ENCODE results near the gene LIX1. TPM values are rescaled to one million over a fixed set of nuclear protein-coding genes. Genes with fewer than 3 reads are reported as not detected.
"Not testable (repeated sequence)": the region's sequence is repeated elsewhere in the genome, so short reads cannot be mapped to it uniquely, and the experiment has no call there.

LIX1 gene
- total RNA-seq, 1 experiment from 2014 or later: not detected

GRCh38 chr5:97183100-97183929, 40.9 kb upstream of the LIX1 start, which contains the start of gene RIOK2:
Gene RIOK2 (minus strand): TSS chr5:97183247. CDS start chr5:97183191, 56 bp downstream.
- intact Hi-C loops (cut with micrococcal nuclease): loop anchor here (1.0 to 10.0 kb wide), 3 partner anchors 1585 to 1641 kb away; partner anchors contain the start of gene RGMB
- Mint-ChIP-seq H3K4me3 (ENCODE audit: unreplicated experiment) (peak within 1 kb of the TSS; percentile 77), H3K27me3 (ENCODE audit: insufficient read depth, unreplicated experiment) (no peaks in the 10 kb centered on the region), H3K36me3 (ENCODE audit: insufficient read depth, unreplicated experiment) (peaks cover 31% of the 10 kb centered on the region), H3K9me3 (ENCODE audit: unreplicated experiment) (no peaks in the 10 kb centered on the region), H3K27ac (ENCODE audit: low read depth, unreplicated experiment) (peak within 1 kb of the TSS; percentile 100), H3K4me1 (ENCODE audit: insufficient read depth, unreplicated experiment) (peaks cover 35% of the 10 kb centered on the region)
- BruUV-seq (replicated peaks): no TSS peak
- POLR2A ChIA-PET: interaction anchor here (0.6 to 3.6 kb wide), 14 partner anchors 9 to 1741 kb away, joined by 3 to 21 read pairs (median 3); partner anchors contain the start of gene ERAP1
- peak; percentile 97 for DNase-seq (ENCODE audit: unreplicated experiment)
- no peak for TF ChIP-seq CTCF (IDR thresholded peaks at IDR 0.05; ENCODE audit: unreplicated experiment)
- CTCF ChIA-PET: interaction anchor here (0.6 to 1.6 kb wide), 6 partner anchors 9 to 1752 kb away, joined by 3 to 5 read pairs (median 4); no protein-coding TSS in a partner anchor

GRCh38 chr5:97182571-97183099, 40.2 kb upstream of the LIX1 start:
- H3K36me3 Mint-ChIP-seq (ENCODE audit: insufficient read depth, unreplicated experiment): peaks cover 38% of the 10 kb centered on the region
- CTCF ChIA-PET: interaction anchor here (0.9 to 1.6 kb wide), 5 partner anchors 17 to 1645 kb away, joined by 3 to 6 read pairs (median 4); no protein-coding TSS in a partner anchor
- peak; percentile 7 for DNase-seq (ENCODE audit: unreplicated experiment)
- peak overlapping the region; percentile 100 for H3K27ac Mint-ChIP-seq (ENCODE audit: low read depth, unreplicated experiment)
- TF ChIP-seq CTCF (IDR thresholded peaks at IDR 0.05; ENCODE audit: unreplicated experiment): no peak
- H3K27me3 Mint-ChIP-seq (ENCODE audit: insufficient read depth, unreplicated experiment): no peaks in the 10 kb centered on the region
- H3K4me3 Mint-ChIP-seq (ENCODE audit: unreplicated experiment): peak overlapping the region; percentile 77
- BruUV-seq (replicated peaks): TSS peak; percentile 74
- intact Hi-C loops (cut with micrococcal nuclease): loop anchor here (1.0 to 10.0 kb wide), 4 partner anchors 352 to 1642 kb away; partner anchors contain the start of gene RGMB
- H3K9me3 Mint-ChIP-seq (ENCODE audit: unreplicated experiment): no peaks in the 10 kb centered on the region
- POLR2A ChIA-PET: interaction anchor here (0.6 to 3.6 kb wide), 10 partner anchors 9 to 1796 kb away, joined by 3 to 21 read pairs (median 3); partner anchors contain the start of gene ERAP1
- H3K4me1 Mint-ChIP-seq (ENCODE audit: insufficient read depth, unreplicated experiment): peaks cover 35% of the 10 kb centered on the region

GRCh38 chr5:97181856-97182545, 39.6 kb upstream of the LIX1 start:
- intact Hi-C loops (cut with micrococcal nuclease): loop anchor here (1.0 to 10.0 kb wide), 3 partner anchors 352 to 1643 kb away; partner anchors contain the start of gene RGMB
- Mint-ChIP-seq H3K4me3 (ENCODE audit: unreplicated experiment) (peak overlapping the region; percentile 77), H3K4me1 (ENCODE audit: insufficient read depth, unreplicated experiment) (peaks cover 29% of the 10 kb centered on the region), H3K36me3 (ENCODE audit: insufficient read depth, unreplicated experiment) (peaks cover 44% of the 10 kb centered on the region), H3K27me3 (ENCODE audit: insufficient read depth, unreplicated experiment) (no peaks in the 10 kb centered on the region), H3K27ac (ENCODE audit: low read depth, unreplicated experiment) (peak overlapping the region; percentile 100), H3K9me3 (ENCODE audit: unreplicated experiment) (no peaks in the 10 kb centered on the region)
- CTCF ChIA-PET: interaction anchor here (0.9 to 1.9 kb wide), 7 partner anchors 16 to 1646 kb away, joined by 3 to 10 read pairs (median 5); no protein-coding TSS in a partner anchor
- no peak for TF ChIP-seq CTCF (IDR thresholded peaks at IDR 0.05; ENCODE audit: unreplicated experiment)
- no TSS peak for BruUV-seq (replicated peaks)
- POLR2A ChIA-PET: interaction anchor here (0.6 to 3.6 kb wide), 13 partner anchors 10 to 1797 kb away, joined by 3 to 21 read pairs (median 4); partner anchors contain the start of gene ERAP1
- DNase-seq (ENCODE audit: unreplicated experiment): peak; percentile 39

- H3K4me3 Mint-ChIP-seq (ENCODE audit: unreplicated experiment); H3K9me3 Mint-ChIP-seq (ENCODE audit: unreplicated experiment); BruUV-seq (replicated peaks); DNase-seq (ENCODE audit: unreplicated experiment); intact Hi-C loops (cut with micrococcal nuclease); H3K27me3 Mint-ChIP-seq (ENCODE audit: insufficient read depth, unreplicated experiment); H3K27ac Mint-ChIP-seq (ENCODE audit: low read depth, unreplicated experiment): not testable (repeated sequence)
- H3K36me3 Mint-ChIP-seq (ENCODE audit: insufficient read depth, unreplicated experiment): peaks cover 69% of the 10 kb centered on the region
- peaks cover 26% of the 10 kb centered on the region for H3K4me1 Mint-ChIP-seq (ENCODE audit: insufficient read depth, unreplicated experiment)
- POLR2A ChIA-PET: interaction anchor here (1.2 kb wide), 1 partner anchor 15 kb away, joined by 3 read pairs; no protein-coding TSS in a partner anchor
- CTCF ChIA-PET: interaction anchor here (1.0 to 1.3 kb wide), 2 partner anchors 14 to 1684 kb away, joined by 3 read pairs; no protein-coding TSS in a partner anchor
These were observed 37.0 kb upstream of the LIX1 start for GRCh38 chr5:97179457-97179856.
